ENCODE measurements around the gene TMTC2.

- TF ChIP-seq CTCF (IDR thresholded peaks at IDR 0.05; ENCODE audit: low read length) (no peak), EZH2 (IDR thresholded peaks at IDR 0.05; ENCODE audit: borderline replicate concordance, low read length) (no peak)
These were observed 428.3 kb downstream of the TMTC2 start for GRCh38 chr12:83114966-83115365.
